ENCODE results near the gene BHLHA15.

BHLHA15 gene

DNA sequence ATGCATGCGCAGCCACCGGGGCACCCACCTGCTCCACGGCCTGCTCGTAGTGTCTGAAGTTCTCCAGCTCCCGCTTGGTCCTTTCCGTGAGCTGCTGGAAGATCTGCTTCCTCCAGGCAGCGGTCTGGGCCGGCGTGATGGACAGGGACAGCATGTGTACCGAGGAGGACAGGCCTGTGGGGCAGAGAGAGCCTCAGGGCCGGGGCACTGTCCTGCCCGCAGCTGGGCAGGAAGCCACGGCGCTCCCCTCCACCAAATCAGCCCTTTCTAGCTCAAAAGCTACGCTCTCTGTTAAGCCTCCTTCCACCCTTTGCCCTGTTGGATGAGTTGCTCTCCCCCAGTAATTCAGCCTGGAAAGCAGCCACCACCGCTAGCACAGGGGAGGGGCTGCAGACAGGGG is 21.6 kb downstream of the BHLHA15 start:
- H3K79me2 ChIP-seq (ENCODE audit: insufficient read depth, low read length): no peaks in the 10 kb centered on the region
- H3F3A ChIP-seq (ENCODE audit: insufficient read depth): no peaks in the 10 kb centered on the region
- no peaks in the 10 kb centered on the region for H3K9me3 ChIP-seq (ENCODE audit: insufficient read depth, low read length)
- no peaks in the 10 kb centered on the region for H3K27me3 ChIP-seq (ENCODE audit: low read length)
- H3K27ac ChIP-seq (ENCODE audit: low read depth, low read length): no peak overlapping the region
- H3K36me3 ChIP-seq (ENCODE audit: low read length): no peaks in the 10 kb centered on the region
- no peaks in the 10 kb centered on the region for H3K9me2 ChIP-seq (replicated peaks; ENCODE audit: insufficient read depth, low read length)
- no peak overlapping the region for H3K4me3 ChIP-seq (ENCODE audit: insufficient read depth, low read length, poor library complexity, severe bottlenecking)
- no peak overlapping the region for H2AFZ ChIP-seq (ENCODE audit: low read depth, low read length, severe bottlenecking)
- no peak for TF ChIP-seq EZH2phosphoT487 (conservative IDR thresholded peaks at IDR 0.05; ENCODE audit: low read length)
- TF ChIP-seq, protein P1, sequence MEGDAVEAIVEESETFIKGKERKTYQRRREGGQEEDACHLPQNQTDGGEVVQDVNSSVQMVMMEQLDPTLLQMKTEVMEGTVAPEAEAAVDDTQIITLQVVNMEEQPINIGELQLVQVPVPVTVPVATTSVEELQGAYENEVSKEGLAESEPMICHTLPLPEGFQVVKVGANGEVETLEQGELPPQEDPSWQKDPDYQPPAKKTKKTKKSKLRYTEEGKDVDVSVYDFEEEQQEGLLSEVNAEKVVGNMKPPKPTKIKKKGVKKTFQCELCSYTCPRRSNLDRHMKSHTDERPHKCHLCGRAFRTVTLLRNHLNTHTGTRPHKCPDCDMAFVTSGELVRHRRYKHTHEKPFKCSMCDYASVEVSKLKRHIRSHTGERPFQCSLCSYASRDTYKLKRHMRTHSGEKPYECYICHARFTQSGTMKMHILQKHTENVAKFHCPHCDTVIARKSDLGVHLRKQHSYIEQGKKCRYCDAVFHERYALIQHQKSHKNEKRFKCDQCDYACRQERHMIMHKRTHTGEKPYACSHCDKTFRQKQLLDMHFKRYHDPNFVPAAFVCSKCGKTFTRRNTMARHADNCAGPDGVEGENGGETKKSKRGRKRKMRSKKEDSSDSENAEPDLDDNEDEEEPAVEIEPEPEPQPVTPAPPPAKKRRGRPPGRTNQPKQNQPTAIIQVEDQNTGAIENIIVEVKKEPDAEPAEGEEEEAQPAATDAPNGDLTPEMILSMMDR (IDR thresholded peaks at IDR 0.05; ENCODE audit: insufficient read depth, low read length, poor library complexity, severe bottlenecking): no peak
- no peak overlapping the region for H3K9ac ChIP-seq (ENCODE audit: low read length)
- H3K4me2 ChIP-seq (ENCODE audit: low read depth, low read length, poor library complexity, severe bottlenecking): no peak overlapping the region
- no peaks in the 10 kb centered on the region for H4K20me1 ChIP-seq (ENCODE audit: low read depth, low read length)

DNA sequence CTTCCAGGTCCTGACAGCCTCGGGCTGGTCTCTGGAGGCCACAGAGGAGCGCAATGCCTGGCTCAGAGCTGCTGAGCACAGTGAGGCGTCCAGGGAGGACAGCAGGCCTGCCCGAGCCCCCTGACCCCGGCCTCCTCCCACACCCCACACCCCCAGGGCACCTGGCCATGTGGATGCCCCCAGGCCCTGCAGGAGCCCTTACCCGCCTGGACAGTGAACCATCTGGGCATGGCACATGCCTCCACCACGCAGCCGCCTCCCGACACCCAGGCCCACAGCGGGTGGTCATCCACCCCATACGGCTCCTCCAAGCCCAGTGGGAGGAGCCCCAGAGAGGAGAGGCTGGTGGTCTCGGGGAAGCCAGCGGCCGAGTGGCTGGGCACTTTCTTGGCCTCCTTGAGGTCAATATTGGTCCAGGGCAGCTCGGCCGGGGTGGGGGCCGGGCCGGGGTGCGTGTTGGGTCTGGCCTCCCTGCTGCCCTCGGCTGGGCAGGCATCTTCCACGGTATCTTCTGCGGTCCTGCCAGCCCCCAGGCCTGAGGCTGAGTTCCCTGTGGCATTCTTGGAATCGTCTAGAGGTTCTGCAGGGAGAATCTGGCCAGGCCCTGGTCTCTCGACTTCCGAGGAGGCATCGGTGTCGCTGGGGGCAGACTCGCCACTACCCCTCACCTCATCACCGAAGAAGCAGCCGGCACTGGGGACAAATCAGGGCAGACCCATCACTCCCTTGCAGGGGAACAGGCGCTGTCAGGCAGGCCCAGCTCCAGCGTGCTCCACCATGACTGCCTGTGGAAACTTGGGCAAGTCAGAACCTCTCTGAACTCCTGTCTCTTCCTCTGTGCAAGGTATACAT is 22.2 kb downstream of the BHLHA15 start:
- Histone ChIP-seq H3K9me2 (replicated peaks; ENCODE audit: insufficient read depth, low read length) (no peaks in the 10 kb centered on the region), H3K9me3 (ENCODE audit: insufficient read depth, low read length) (no peaks in the 10 kb centered on the region), H3K4me3 (ENCODE audit: insufficient read depth, low read length, poor library complexity, severe bottlenecking) (no peak overlapping the region), H3K79me2 (ENCODE audit: insufficient read depth, low read length) (no peaks in the 10 kb centered on the region), H3K27me3 (ENCODE audit: low read length) (no peaks in the 10 kb centered on the region), H3K4me2 (ENCODE audit: low read depth, low read length, poor library complexity, severe bottlenecking) (no peak overlapping the region), H4K20me1 (ENCODE audit: low read depth, low read length) (no peaks in the 10 kb centered on the region), H2AFZ (ENCODE audit: low read depth, low read length, severe bottlenecking) (no peak overlapping the region), H3F3A (ENCODE audit: insufficient read depth) (no peaks in the 10 kb centered on the region), H3K36me3 (ENCODE audit: low read length) (no peaks in the 10 kb centered on the region), H3K27ac (ENCODE audit: low read depth, low read length) (no peak overlapping the region), H3K9ac (ENCODE audit: low read length) (no peak overlapping the region)
- TF ChIP-seq EZH2phosphoT487 (conservative IDR thresholded peaks at IDR 0.05; ENCODE audit: low read length): no peak
- TF ChIP-seq, protein P1 (IDR thresholded peaks at IDR 0.05; ENCODE audit: insufficient read depth, low read length, poor library complexity, severe bottlenecking): no peak

DNA sequence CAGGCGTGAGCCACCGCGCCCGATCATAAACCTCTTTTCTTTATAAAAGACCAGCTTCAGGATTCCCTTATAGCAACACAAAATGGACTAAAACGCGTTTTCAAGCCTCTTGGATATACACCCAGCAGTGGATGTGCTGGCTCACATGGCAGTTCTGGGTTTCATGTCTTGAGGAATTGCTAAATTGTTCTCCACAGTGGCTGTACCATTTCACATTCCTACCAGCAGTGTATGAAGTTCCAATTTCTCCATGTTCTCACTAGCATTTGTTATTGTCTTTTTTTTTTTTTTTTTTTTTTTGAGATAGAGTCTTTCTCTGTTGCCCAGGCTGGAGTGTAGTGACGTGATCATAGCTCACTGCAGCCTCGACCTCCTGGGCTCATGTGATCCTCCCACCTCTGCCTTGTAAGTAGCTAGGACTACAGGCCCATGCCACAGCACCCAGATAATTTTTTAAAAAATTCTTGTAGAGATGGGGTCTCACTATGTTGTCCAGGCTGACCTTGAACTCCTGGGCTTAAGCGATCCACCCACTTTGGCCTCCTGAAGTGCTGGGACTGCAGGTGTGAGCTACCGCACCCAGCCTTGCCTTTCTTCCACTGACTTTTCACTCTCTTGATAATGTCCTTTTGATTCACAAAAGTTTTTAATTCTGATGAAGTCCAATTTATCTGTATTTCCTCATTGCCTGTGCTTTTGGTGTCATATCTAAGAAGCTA is 23.3 kb downstream of the BHLHA15 start:
- Histone ChIP-seq H3K79me2 (ENCODE audit: insufficient read depth, low read length) (no peaks in the 10 kb centered on the region), H3K9me3 (ENCODE audit: insufficient read depth, low read length) (no peaks in the 10 kb centered on the region), H4K20me1 (ENCODE audit: low read depth, low read length) (no peaks in the 10 kb centered on the region), H3F3A (ENCODE audit: insufficient read depth) (no peaks in the 10 kb centered on the region), H3K9ac (ENCODE audit: low read length) (no peak overlapping the region), H3K36me3 (ENCODE audit: low read length) (no peaks in the 10 kb centered on the region), H3K9me2 (replicated peaks; ENCODE audit: insufficient read depth, low read length) (no peaks in the 10 kb centered on the region), H3K27me3 (ENCODE audit: low read length) (no peaks in the 10 kb centered on the region), H3K27ac (ENCODE audit: low read depth, low read length) (no peak overlapping the region), H3K4me3 (ENCODE audit: insufficient read depth, low read length, poor library complexity, severe bottlenecking) (no peak overlapping the region), H3K4me2 (ENCODE audit: low read depth, low read length, poor library complexity, severe bottlenecking) (no peak overlapping the region), H2AFZ (ENCODE audit: low read depth, low read length, severe bottlenecking) (no peak overlapping the region)
- TF ChIP-seq EZH2phosphoT487 (conservative IDR thresholded peaks at IDR 0.05; ENCODE audit: low read length): no peak
- TF ChIP-seq, protein P1 (IDR thresholded peaks at IDR 0.05; ENCODE audit: insufficient read depth, low read length, poor library complexity, severe bottlenecking): no peak
